Neural crest cell (in vitro differentiated cells): ENCODE measurements around the gene UPF3A. TPM values are rescaled to one million over a fixed set of nuclear protein-coding genes. Genes with fewer than 3 reads are reported as not detected.

Experiments
- DNase-seq: peaks from one replicate; pipeline ENCODE4 v3.0.0; 2021; ENCODE audit warnings: low read depth, mixed read lengths, low spot score
- H3K27ac Mint-ChIP-seq: one replicate; pipeline ENCODE4 v1.8.0; 2021; ENCODE audit warnings: mild to moderate bottlenecking, mixed read lengths; ENCODE audit not compliant: unreplicated experiment
- H3K27me3 Mint-ChIP-seq: 2 replicates; pipeline ENCODE4 v1.8.0; 2021; ENCODE audit warnings: low read depth, mild to moderate bottlenecking, mixed read lengths
- H3K36me3 Mint-ChIP-seq: 2 replicates; pipeline ENCODE4 v1.8.0; 2021; ENCODE audit warnings: low read depth, mild to moderate bottlenecking, mixed read lengths
- H3K4me1 Mint-ChIP-seq: 2 replicates; pipeline ENCODE4 v1.8.0; 2021; ENCODE audit warnings: mixed read lengths
- H3K4me3 Mint-ChIP-seq: one replicate; pipeline ENCODE4 v1.8.0; 2021; ENCODE audit warnings: mild to moderate bottlenecking, mixed read lengths
- H3K9me3 Mint-ChIP-seq: 2 replicates; pipeline ENCODE4 v1.8.0; 2021; ENCODE audit warnings: mixed read lengths
- long read RNA-seq: library from polyadenylated mRNA; unstranded; transcript quantifications from one replicate; pipeline ENCODE4 v2.0.0, GENCODE V29; 2020
- total RNA-seq: library from RNA; stranded (reverse); gene quantifications from 2 replicates; pipeline ENCODE4 v1.2.1, GENCODE V29; 2021
- TF ChIP-seq, protein P1 (sequence below): fragments of 200-600 bp; sonication (generic); conservative IDR thresholded peaks from 2 replicates; pipeline ENCODE4 v1.5.0; 2021; ENCODE audit warnings: antibody characterized with exemption, mild to moderate bottlenecking

UPF3A gene, protein sequence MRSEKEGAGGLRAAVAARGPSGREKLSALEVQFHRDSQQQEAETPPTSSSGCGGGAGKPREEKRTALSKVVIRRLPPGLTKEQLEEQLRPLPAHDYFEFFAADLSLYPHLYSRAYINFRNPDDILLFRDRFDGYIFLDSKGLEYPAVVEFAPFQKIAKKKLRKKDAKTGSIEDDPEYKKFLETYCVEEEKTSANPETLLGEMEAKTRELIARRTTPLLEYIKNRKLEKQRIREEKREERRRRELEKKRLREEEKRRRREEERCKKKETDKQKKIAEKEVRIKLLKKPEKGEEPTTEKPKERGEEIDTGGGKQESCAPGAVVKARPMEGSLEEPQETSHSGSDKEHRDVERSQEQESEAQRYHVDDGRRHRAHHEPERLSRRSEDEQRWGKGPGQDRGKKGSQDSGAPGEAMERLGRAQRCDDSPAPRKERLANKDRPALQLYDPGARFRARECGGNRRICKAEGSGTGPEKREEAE
- 84.7 and 89.5 TPM in 2 replicates for total RNA-seq
- long read RNA-seq, partial matches to known transcripts, result 22 of 35 reads
- long read RNA-seq, other reads (novel, unspliced or antisense), result 11 of 35 reads

DNA sequence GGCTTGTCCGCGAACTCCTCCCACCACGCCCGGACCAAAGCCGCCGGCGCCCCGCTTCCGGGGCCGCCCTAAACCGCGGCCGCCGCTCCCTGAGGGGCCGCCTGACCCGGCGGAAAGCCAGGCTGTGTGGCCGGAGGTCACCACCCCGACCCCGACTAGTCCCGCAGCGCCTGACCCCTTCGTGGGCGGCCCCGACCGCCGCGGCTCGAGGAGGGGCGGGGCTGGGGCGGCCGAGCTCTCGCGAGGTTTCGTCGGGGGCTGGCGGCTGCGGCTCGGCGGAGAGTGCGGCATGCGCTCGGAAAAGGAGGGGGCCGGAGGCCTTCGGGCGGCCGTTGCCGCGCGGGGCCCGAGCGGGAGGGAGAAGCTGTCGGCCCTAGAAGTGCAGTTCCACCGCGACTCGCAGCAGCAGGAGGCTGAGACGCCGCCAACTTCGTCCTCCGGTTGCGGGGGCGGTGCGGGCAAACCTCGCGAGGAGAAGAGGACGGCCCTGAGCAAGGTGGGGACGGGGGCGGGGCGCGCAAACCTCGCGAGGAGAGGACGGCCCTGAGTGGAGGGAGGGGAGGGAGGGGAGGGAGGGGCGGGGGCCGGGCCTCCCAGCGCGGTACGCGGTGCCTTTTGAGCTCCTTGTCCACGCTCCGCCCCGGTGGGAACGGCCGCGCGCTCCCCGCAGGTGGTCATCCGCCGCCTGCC, at the start of gene UPF3A:
TSS of gene UPF3A (plus strand) at position 251 of the 690 bp plus-strand sequence. CDS start at position 290, 39 bp downstream.
- H3K36me3 Mint-ChIP-seq, result peaks cover 18% of the 10 kb centered on the region

GRCh38 chr13:114231886-114232285, 49.5 kb upstream of the UPF3A start:
- H3K27ac Mint-ChIP-seq, result no peak overlapping the region

More for the DNA sequence above, at the start of gene UPF3A:
- Mint-ChIP-seq H3K9me3 (no peaks in the 10 kb centered on the region), H3K27me3 (no peaks in the 10 kb centered on the region), H3K4me3 (peak within 1 kb of the TSS; percentile 96), H3K4me1 (peaks cover 37% of the 10 kb centered on the region), H3K27ac (peak within 1 kb of the TSS; percentile 97)
- TF ChIP-seq, protein P1, sequence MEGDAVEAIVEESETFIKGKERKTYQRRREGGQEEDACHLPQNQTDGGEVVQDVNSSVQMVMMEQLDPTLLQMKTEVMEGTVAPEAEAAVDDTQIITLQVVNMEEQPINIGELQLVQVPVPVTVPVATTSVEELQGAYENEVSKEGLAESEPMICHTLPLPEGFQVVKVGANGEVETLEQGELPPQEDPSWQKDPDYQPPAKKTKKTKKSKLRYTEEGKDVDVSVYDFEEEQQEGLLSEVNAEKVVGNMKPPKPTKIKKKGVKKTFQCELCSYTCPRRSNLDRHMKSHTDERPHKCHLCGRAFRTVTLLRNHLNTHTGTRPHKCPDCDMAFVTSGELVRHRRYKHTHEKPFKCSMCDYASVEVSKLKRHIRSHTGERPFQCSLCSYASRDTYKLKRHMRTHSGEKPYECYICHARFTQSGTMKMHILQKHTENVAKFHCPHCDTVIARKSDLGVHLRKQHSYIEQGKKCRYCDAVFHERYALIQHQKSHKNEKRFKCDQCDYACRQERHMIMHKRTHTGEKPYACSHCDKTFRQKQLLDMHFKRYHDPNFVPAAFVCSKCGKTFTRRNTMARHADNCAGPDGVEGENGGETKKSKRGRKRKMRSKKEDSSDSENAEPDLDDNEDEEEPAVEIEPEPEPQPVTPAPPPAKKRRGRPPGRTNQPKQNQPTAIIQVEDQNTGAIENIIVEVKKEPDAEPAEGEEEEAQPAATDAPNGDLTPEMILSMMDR, result no peak
- DNase-seq, result peak; percentile 91

GRCh38 chr13:114234266-114234644, 47.1 kb upstream of the UPF3A start:
- peaks cover 13% of the 10 kb centered on the region for H3K36me3 Mint-ChIP-seq

More at GRCh38 chr13:114231886-114232285, 49.5 kb upstream of the UPF3A start:
- TF ChIP-seq, protein P1, result no peak
- Mint-ChIP-seq H3K36me3 (peaks cover 4% of the 10 kb centered on the region), H3K4me3 (peak overlapping the region; percentile 22), H3K9me3 (peaks cover 4% of the 10 kb centered on the region), H3K4me1 (peaks cover 23% of the 10 kb centered on the region), H3K27me3 (peaks cover 40% of the 10 kb centered on the region)
- DNase-seq, result no peak

GRCh38 chr13:114234645-114235421, 46.6 kb upstream of the UPF3A start, which contains the start of gene CDC16:
Gene CDC16, plus strand, starts transcription at chr13:114234897. Its CDS starts 188 bp downstream, at chr13:114235085.
- Mint-ChIP-seq H3K36me3 (peaks cover 13% of the 10 kb centered on the region), H3K9me3 (peaks cover 4% of the 10 kb centered on the region), H3K27me3 (peaks cover 22% of the 10 kb centered on the region), H3K4me1 (peaks cover 23% of the 10 kb centered on the region), H3K27ac (peak within 1 kb of the TSS; percentile 54), H3K4me3 (peak within 1 kb of the TSS; percentile 96)
- TF ChIP-seq, protein P1, result peak; percentile 42
- DNase-seq, result peak; percentile 81

More at GRCh38 chr13:114234266-114234644, 47.1 kb upstream of the UPF3A start:
- no peak overlapping the region for H3K27ac Mint-ChIP-seq
- H3K9me3 Mint-ChIP-seq, result peaks cover 4% of the 10 kb centered on the region
- H3K4me3 Mint-ChIP-seq, result peak overlapping the region; percentile 96
- TF ChIP-seq, protein P1, result no peak
- peaks cover 28% of the 10 kb centered on the region for H3K4me1 Mint-ChIP-seq
- no peak for DNase-seq
- peaks cover 28% of the 10 kb centered on the region for H3K27me3 Mint-ChIP-seq

- H3K27ac Mint-ChIP-seq, result peak overlapping the region; percentile 54
Measured at GRCh38 chr13:114235697-114236096, 45.7 kb upstream of the UPF3A start.

More at GRCh38 chr13:114235697-114236096, 45.7 kb upstream of the UPF3A start:
- Mint-ChIP-seq H3K4me3 (peak overlapping the region; percentile 96), H3K9me3 (peaks cover 4% of the 10 kb centered on the region), H3K4me1 (peaks cover 17% of the 10 kb centered on the region), H3K27me3 (peaks cover 13% of the 10 kb centered on the region), H3K36me3 (peaks cover 13% of the 10 kb centered on the region)
- no peak for DNase-seq
- TF ChIP-seq, protein P1, result no peak
